GM06990 (cell line): ENCODE data around the gene FBP1.

Experiments used
- DNase-seq: peaks from one replicate; pipeline ENCODE4 v3.0.0-alpha.2; 2011; ENCODE audit not compliant: insufficient read length; ENCODE audit errors: extremely low read depth
- H3K27me3 ChIP-seq: replicated peaks from 2 replicates; pipeline ENCODE4 v1.6.0; 2011; ENCODE audit warnings: low read length; ENCODE audit not compliant: control insufficient read depth, insufficient read depth
- H3K36me3 ChIP-seq: 2 replicates; pipeline ENCODE4 v1.5.1; 2011; ENCODE audit warnings: low read length; ENCODE audit not compliant: control insufficient read depth, insufficient read depth
- H3K4me3 ChIP-seq: replicated peaks from 2 replicates; pipeline ENCODE4 v1.5.1; 2011; ENCODE audit warnings: low read depth, mild to moderate bottlenecking, control low read depth, low read length
- CTCF ChIP-seq: IDR thresholded peaks from 2 replicates; pipeline ENCODE4 v1.5.1; 2011; ENCODE audit warnings: low read length, control low read depth, mild to moderate bottlenecking, inconsistent platforms; ENCODE audit not compliant: insufficient read depth, poor library complexity, severe bottlenecking

The FBP1 gene

GRCh38 chr9:94672811-94673487 lies 33.6 kb upstream of the FBP1 start:
- Histone ChIP-seq H3K4me3 (no peak overlapping the region), H3K27me3 (no peaks in the 10 kb centered on the region), H3K36me3 (no peaks in the 10 kb centered on the region)
- TF ChIP-seq CTCF = no peak
- DNase-seq = no peak

GRCh38 chr9:94668928-94669729 lies 29.8 kb upstream of the FBP1 start:
- peak; percentile 97 for TF ChIP-seq CTCF
- no peak for DNase-seq
- peak overlapping the region; percentile 54 for H3K4me3 ChIP-seq

GRCh38 chr9:94668418-94668927 lies 29.2 kb upstream of the FBP1 start:
- no peak for TF ChIP-seq CTCF
- Histone ChIP-seq H3K36me3 (no peaks in the 10 kb centered on the region), H3K27me3 (no peaks in the 10 kb centered on the region; the same call in 1 of the 2 replicates), H3K4me3 (no peak overlapping the region)
- DNase-seq = no peak

More at GRCh38 chr9:94668928-94669729, 29.8 kb upstream of the FBP1 start:
- Histone ChIP-seq H3K36me3 (no peaks in the 10 kb centered on the region), H3K27me3 (no peaks in the 10 kb centered on the region; the same call in 1 of the 2 replicates)

GRCh38 chr9:94666364-94667099 lies 27.2 kb upstream of the FBP1 start:
- TF ChIP-seq CTCF = no peak
- no peaks in the 10 kb centered on the region; the same call in 1 of the 2 replicates for H3K27me3 ChIP-seq
- H3K36me3 ChIP-seq = no peaks in the 10 kb centered on the region
- no peak for DNase-seq
- H3K4me3 ChIP-seq = no peak overlapping the region

GRCh38 chr9:94665613-94666012 lies 26.3 kb upstream of the FBP1 start:
- DNase-seq = no peak
- no peak for TF ChIP-seq CTCF
- Histone ChIP-seq H3K36me3 (no peaks in the 10 kb centered on the region), H3K4me3 (no peak overlapping the region), H3K27me3 (no peaks in the 10 kb centered on the region; the same call in 1 of the 2 replicates)
